HG02852 (cell line): ENCODE results near the gene MAP3K14.
A peak's percentile ranks its signal among the peaks of the same experiment; 100 is the strongest.

ENCODE experiments used
- ATAC-seq: cut with Tn5 transposase; IDR thresholded peaks from one replicate; pipeline ENCODE4 v1.9.1; 2021; ENCODE audit warnings: mild to moderate bottlenecking, moderate library complexity; ENCODE audit not compliant: unreplicated experiment

The MAP3K14 gene

DNA sequence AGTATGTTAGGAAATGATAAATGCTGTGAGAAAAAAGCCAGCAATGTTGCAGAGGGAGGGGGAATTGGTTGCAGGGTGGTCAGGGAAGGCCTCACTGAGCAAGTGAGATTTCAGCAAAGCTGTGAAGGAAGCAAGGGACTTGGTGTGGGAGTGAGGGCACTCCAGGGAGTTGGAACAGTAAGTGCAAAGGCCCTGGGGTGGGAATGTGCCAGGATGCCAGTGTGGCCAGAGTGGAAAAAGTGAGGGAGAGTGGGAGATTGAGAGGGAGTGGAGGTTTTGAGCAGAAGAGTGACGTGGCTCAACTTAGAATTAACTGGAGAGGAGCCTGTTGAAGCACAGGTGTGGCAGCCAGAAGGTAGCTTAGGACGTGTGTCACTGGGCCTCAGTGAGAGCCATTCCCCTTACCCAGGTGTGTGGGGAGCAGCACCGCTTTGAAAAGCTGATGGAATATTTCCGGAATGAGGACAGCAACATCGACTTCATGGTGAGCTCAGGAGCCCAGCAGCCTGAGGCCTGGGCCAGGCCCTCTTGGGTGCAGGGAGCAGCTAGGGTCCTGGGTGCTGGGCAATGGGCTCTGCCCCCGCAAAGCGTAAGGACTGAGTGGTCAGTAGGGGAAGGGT lies 78.6 kb downstream of the MAP3K14 start:
- ATAC-seq: no peak

DNA sequence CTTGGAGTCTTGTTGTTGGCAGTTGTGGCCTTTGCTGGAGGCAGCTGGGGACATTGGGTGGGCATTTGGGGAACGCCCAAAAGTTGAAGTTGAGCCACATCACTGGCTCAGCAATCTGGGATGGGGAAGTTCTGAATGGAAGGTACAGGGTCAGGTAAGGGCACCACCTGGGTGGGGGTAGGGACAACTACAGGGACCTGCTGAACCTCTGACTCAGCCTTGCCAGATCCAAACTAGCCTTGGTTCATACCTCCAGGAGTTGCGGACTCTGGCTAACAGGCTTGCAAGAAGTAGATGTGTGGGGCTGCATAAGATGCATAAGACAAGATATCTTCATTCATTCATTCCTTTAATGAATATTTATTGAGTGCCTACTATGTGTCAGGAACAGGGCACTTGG lies 79.1 kb downstream of the MAP3K14 start:
- no peak for ATAC-seq

DNA sequence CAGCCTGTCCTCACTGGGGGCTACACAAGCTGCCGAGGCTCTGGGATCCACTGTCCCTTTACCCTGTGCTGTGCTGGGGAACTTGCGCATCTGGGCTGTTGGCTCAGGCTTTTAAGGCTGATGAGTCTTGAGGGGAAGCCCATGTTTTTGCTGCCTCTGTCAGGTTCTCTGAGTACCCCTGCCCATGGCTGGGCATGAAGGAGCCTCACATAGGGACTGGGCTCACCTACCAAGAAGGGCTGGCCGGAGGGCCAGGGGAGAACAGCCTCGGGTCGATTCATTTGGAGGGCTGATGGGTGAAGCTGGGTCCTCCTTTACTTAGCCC lies 80.6 kb downstream of the MAP3K14 start:
- no peak for ATAC-seq

DNA sequence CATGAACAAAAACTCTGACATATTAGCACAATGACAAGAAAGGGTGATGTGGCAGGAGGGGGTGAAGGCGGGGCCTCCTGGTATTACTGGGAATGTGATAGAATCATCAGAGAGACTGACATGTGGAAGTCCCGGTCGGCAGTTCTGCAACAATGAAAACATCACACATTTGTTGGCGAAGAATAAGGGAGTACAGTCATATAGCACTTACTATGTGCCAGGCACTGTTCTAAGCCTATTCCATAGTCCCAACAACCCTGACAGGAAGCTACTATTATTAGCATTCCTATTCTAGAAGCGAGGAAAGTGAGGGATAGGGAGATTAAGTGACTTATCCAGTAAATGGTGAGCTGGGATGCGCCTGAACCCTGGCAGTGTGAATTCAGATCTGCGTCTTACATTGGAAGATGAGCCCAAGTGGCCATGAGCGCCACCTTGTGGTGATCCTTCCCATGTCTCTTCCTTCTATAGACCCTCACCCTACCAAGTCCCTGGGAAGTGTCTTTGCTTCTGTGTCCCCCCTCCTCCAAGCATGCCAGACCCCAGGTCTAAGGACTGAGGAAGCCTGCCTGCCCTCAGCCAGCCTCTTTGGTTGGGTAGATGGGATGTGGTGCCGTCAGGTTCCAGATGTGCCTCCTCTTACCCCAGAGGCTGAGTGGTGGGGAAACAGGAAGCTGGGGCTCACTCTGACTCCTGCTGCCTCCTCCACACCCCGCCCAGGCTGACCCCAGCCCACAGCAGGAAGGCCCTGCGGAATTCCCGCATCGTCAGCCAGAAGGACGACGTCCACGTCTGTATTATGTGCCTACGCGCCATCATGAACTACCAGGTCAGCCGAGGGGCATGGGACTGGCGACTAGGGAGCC lies 81.2 kb downstream of the MAP3K14 start:
- no peak for ATAC-seq

DNA sequence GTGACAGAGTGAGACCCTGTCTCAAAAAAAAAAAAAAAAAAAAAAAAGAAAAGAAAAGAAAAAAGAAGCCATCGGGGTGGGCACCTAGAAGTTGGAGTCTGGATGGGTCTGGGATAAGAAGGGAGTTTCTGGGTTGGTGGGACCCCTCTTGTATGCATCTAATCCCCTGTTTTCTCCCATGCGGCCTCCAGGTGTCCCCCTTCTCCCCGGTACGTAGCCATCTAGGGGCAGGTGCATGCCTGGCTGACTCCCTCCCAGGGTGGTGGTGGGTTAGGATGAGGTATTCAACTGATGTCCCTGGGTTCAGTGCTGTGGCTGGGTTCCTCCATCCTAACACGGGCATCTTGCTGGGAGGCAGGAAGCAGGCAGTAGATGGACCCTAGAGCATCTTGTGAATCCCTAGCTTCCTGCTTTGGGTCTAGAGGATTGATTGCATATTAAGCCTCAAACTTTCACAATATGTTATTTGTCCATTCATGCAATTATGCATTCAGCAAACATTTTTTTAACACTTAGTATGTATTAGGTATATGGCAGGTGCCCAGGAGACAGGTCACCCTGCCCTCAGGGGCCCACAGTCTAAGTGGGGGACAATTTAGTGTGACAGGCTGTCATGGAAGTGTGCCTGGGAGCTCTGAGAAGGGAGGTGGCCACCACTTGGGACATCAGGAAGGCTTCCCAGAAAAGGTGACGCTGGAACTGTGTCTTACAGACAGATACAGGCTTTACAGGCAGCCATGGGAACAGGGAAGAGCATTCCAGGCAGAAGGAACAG lies 82.0 kb downstream of the MAP3K14 start:
- ATAC-seq: no peak

DNA sequence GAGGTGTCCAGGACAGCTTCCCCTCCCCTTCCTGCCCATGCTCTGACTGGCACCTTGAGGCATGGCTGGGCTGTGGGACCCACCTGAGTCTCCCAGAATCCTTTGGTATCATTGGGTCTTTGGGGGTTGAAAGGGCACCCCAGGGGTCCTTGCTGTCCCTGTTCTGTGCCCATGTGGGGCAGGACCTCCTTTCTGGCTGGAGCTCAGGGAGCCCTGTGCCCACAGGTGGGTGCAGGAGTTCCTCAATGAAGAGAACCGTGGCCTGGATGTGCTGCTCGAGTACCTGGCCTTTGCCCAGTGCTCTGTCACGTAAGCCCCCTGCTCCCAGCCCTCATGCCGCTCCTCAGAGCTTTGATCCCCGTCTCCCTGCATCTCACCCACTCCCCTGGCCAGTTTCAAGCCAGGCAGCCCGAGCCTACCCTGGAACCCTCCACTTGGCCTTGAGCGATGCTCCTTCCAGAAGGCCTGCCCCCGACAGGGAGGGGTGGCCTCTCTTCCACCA lies 83.3 kb downstream of the MAP3K14 start:
- ATAC-seq: no peak

DNA sequence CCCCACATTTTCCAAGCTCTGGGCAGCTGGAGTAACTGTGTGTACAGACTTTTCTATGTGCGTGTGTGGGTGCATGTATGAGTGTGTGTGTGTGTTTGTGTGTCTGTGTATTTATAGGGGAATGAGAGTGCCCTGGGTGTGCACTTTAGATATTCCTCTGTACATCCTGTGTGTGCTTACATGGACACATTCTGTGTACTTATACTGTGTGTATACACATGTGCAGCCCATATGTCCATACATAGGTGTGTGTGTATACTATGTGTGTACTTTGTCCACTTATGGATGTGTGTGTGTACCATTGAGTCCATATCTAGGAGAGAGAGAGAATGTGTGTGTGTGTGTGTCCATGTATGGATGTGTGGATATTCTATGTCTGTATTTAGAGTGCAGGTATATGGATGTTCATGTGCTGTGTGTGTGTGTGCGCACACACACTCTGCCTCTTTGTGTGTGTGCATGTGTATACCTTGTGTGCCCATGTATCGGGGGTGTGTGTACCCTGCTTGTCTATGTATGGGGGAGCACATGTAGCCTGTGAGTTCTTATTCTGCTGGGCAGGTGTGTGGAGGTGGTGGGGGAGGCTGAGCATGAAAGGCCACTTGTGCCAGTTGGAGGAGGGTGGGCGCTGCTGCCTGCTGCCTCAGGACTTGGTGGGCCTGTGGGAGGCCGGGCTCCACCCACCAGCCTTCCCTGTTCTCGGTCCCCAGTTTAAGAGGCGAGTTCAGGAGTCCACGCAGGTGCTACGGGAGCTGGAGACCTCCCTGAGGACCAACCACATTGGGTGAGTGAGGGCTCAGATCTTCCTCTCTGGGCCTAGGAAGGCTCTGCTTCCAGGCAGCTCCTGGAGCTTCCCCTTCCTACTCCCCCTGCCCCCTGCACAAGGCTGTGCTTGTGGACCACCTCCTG lies 84.1 kb downstream of the MAP3K14 start:
- ATAC-seq: no peak

DNA sequence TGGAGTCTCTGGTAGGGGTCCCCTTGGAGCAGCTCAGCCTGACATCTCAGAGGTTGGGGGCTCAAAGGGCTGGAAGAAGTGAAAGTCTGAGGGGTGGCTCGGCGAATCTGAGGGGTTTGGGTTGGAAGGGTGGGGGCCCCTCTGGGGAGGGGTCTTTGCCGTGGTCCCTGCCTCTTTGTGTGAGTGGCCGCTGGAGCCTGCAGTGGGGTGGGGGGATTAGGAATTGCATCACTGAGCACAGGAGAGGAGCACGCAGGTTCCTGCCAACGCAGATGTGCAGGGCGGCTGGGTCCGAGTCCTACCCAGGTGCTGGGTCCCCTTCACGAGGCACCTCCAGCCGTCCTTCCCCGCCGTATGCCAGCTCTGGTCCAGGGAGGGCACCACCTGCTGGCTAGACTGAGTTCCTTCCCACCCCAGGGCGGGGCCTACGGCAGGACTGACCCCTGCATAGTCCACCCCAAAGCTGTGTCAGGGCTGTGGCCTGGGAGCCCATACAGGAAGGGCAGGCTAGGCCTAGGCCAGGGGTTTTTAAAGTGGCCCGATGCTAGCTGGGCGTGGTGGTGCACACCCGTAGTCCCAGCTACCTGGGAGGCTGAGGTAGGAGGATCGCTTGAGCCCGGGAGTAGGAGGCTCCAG lies 85.2 kb downstream of the MAP3K14 start:
- ATAC-seq: no peak

DNA sequence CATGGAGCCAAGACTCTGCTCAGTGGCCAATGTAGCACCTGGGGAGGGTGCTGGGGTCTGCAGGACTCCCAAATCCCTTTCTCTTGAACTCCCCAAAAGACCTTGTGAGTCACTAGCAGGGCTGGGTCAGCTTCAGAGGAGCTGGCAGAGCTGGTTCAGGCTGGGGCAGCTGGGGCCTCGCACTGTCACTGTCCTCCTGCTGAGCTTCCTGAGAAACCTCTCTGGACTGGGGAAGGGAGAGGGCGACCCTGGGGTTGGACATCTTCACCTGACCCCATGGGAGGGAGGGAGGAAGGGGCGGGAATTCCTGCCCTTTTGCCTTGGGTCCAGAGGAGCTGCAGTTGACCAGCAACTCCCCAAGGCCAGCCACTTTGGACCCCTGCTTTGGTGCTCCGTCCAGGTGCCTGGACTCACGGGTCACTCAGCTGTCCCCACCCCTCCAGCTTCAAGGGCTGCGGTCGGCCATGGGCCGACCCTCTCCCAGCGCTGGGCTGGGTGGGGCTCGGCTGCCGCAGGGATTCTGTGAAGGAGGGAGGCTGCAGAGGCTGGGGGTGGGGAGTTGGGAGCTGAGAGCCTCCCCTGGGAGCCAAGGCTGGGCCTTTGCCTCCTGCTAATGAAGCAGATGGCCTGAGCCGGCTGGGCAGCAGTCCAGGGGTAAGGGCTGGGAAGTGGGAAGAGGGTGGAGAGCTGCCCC lies 85.9 kb downstream of the MAP3K14 start:
- no peak for ATAC-seq

DNA sequence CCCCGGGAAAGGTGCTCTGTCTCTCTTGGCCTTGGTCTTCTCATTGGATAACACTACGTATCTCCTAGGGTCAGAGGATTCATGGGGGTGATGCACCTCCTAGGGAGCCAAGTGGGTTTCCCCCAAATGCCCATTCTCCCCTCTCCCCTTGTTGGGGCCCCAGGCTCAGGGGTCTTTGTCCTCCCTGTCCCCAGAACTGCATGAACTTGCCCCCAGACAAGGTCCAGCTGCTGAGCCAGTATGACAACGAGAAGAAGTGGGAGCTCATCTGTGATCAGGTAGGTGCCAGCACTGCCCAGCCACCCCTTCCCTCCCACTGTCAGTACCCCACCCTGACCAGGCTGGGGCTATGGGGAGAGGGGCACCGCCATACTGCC lies 86.4 kb downstream of the MAP3K14 start:
- ATAC-seq: no peak

DNA sequence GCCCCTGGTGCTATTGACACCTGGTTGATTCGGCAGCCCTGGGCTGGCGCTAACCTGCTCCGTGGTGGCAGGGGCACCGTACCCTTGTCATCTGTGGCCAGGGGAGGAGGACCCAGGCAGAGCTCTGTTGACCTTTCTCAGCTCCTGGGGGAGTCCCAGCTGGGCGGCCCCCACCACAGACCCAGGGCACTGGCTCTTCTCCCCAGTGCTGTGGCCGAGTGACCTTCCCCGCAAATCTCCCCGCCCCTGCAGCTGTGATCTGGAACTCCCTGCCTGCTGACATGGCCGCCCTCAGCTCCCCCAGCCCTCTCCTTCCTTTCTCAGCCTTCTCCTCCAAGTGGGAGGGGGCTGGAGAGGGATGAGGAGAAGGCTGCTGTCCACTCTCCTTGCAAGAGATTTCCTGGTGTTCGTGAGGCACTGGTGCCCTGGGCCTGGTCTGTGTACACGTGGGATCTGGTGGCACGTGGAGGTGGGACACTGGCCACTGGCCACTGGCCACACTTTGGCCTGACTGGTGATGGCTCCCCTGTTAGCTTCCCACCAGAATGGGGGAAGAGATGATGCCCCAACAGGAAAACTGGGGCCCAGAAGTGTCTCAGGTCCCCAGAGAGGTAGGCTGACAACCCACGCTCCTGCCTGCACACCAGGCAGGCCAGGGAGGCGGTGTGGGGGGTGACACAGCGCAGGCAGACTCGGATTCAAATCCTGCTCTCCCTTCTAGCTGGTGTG lies 87.0 kb downstream of the MAP3K14 start:
- ATAC-seq: no peak

DNA sequence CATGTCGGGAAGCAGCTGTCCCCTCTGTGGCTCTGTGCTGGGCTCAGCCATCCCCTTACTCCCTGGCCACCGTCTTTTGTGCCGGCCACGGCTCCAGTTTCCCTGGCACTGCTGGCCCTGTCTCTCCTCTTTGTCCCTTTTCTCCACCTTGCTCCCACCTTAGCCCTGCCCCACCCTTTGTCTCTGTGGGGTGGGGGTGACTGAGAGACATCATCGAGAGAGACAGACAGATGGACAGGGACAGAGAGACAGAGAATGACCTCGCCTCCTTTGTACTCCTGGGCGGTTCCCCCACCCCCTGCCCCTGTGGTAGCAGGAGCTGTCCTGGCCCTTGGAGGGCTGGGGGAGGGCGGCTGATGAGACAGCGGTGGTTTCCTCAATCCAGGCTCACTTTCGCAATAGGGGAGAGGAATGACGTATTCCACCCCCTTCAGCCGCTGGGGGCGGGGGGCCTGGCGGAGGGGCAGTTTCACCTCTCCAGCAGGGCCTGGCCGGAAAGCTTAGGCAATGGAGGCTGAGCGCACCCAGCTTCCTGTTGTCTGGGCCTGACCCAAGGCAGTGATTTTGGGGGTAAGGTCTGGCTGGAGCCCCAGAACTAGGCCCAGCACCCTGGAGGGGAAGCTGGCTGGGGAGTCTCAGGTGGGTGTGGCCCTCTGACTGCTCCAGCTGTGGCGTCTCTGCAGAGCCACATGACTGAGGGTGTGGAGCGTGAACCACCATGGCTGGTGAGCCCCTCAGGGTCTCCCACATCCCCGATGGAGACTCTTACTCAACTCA lies 87.9 kb downstream of the MAP3K14 start:
- peak; percentile 43 for ATAC-seq

DNA sequence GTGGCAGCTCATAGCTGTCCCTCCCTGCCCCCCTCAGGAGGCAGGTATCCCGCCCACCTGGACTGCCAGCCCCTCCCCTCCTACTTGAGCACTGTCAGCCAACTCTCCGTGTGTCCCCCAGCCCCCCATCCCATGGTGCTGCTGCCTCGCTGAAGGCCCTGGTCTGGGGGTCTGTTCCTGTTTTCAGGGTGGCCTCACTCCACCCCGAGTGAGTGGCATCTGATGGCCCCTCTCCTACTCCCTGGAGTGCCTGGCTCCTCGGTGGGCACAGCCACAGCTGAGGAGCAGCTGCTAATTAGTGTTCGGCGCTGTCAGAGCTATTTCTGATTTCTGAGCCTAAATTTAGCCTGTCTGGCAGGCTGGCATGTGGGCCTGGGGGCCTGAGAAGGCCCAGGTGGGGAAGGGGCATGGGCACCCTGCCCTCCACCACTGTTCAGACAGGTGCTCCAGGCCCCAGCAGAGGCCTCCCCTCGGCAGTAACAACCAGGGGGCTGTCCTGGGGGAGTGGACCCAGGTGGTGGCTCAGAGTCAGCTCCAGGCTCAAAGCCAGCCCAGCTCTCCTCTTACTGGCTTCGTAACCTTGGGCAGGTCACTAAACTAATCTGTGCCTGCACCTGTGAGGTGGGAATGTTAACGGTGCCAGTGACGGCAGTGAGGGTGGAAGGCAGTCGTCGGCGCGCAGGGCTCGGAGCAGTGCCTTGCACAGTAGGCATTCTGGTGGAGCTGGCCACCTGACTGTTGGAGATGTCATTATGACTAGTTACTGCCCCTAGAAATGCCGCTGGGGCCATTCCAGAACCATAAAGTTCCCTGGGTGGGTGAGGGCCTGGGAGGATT lies 88.7 kb downstream of the MAP3K14 start:
- ATAC-seq: no peak

DNA sequence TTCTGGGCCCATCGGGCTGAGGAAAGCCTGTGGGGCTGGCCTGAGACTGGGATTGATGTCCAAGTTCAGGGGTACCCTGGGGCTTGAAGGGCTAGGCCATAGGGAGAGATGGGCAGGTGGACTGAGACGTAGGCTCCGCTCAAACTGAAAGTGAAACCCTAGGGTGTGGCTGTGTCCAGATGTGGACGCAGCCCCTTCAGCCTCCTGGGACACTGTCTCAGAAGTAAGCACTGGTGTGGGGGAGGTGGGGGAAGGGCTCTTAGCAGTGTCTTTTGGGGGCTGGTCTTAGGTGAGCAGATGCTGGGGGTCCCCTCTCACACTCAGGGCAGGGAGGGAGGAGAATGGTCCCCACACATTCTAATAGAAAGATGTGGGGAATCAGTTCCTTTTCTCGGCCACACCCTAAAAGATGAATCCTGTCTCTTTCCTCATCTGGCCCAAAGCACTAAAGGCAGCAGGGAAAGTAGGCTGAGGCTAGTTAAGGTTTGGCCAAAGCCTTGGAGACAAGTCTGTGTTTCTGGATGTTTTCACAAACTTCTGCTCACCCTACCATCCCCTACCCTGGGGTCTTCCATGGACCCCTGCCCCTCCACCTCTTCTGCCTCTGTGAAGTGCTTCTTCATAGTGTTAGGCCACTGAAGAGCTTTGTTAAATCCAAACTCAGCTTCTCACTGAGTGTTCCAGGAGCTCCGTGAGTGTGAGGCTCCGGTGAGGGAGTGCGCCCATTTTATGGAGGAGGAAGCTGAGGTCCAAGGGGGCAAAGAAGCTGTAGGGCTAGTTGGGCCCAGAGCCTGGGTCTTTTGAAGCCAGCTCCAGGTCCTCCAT lies 89.5 kb downstream of the MAP3K14 start:
- no peak for ATAC-seq

DNA sequence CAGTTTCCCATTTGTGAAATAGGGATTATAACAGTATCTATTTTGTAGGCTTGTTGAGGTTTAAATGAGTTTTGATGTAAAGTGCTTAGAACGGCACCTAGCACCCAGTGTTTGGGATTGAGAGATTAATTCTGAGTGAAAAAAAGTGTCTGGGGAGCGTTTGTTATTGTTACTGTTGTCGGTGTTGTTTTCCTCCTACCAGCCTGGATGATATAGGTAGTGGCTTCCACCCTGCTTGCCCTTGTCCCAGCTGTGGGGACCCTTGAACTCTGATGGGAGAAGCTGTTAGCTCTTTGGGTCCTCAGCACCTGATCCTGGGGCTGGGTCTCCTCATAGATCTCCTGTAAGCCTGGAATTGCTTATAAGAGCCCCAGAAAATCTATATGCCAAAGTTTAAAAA lies 90.2 kb downstream of the MAP3K14 start:
- ATAC-seq: no peak

DNA sequence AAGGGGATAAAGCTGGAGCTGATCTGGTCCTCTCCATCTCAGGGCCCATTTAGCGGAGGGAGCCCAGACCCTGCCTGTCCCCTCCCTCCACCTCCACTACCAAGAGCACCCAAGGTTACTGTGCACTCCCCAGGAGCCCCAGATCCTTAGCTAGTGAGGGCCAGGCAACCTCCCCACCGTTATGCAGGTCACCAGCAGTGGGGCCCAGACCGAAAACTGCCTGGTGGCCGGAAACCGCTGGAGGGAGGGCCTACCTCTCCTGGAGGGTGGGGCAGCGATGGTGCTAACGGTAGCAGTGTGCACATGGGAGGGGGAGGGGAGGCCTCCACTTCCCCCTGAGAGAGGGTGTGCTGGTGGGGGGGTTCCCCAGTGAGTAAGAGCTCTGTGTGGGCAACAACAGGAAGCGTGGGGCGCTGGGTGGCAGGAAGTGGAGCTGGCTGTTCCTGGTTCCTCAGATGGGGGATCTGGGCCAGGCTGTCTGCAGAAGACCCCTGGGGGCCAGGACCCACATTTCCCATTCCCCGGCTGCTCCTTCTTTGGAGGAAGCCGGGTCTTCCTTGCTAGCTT lies 90.8 kb downstream of the MAP3K14 start:
- ATAC-seq: peak; percentile 42
